H1 (cell line): ENCODE measurements around the gene CSKMT. TPM values are rescaled to one million over a fixed set of nuclear protein-coding genes. Genes with fewer than 3 reads are reported as not detected.

Source experiments
- CTCF ChIA-PET: fragments of 300-600 bp; sonication (Branson Sonifier 250); formaldehyde crosslinking; loops from one replicate; lab custom pipeline; 2021; ENCODE audit not compliant: partially characterized antibody; lab: Charles Lee
- POLR2A ChIA-PET: fragments of 300-600 bp; sonication (Branson Sonifier 250); formaldehyde crosslinking; loops from one replicate; lab custom pipeline; 2021; ENCODE audit warnings: inconsistent platforms; ENCODE audit not compliant: partially characterized antibody; lab: Charles Lee
- DNase-seq, 2 experiments: peaks; one replicate each; pipeline versions ENCODE4 v3.0.0 to v3.0.0-alpha.2; 2010 to 2022; ENCODE audit warnings: low spot score in 2 of 2, low read depth in 1 of 2, mixed read lengths in 1 of 2
- FAIRE-seq: peaks from 2 replicates; lab custom pipeline; 2011; peaks lifted over from hg19 to GRCh38; lab: Jason Lieb, UNC
- H2AFZ ChIP-seq: 2 replicates; pipeline ENCODE4 v1.8.1; 2012; ENCODE audit warnings: low read length, inconsistent platforms
- H2AK5ac ChIP-seq: 2 replicates; pipeline ENCODE4 v1.6.1; 2013; ENCODE audit warnings: low read depth, low read length
- H2BK120ac ChIP-seq: replicated peaks from 2 replicates; pipeline ENCODE3; 2013; ENCODE audit warnings: low read depth, low read length, inconsistent platforms
- H2BK12ac ChIP-seq: 2 replicates; pipeline ENCODE4 v1.6.1; 2013; ENCODE audit warnings: low read depth, low read length
- H2BK15ac ChIP-seq: 2 replicates; pipeline ENCODE4 v1.6.1; 2013; ENCODE audit warnings: low read length
- H2BK20ac ChIP-seq: 2 replicates; pipeline ENCODE4 v1.6.1; 2013; ENCODE audit warnings: low read length
- H2BK5ac ChIP-seq: 2 replicates; pipeline ENCODE4 v1.6.1; 2013; ENCODE audit warnings: low read depth, low read length
- H3K14ac ChIP-seq: 2 replicates; pipeline ENCODE4 v1.6.1; 2013; ENCODE audit warnings: inconsistent platforms; ENCODE audit not compliant: insufficient read length
- H3K18ac ChIP-seq: 2 replicates; pipeline ENCODE4 v1.6.1; 2013; ENCODE audit warnings: low read length; ENCODE audit errors: extremely low read depth
- H3K23ac ChIP-seq: 2 replicates; pipeline ENCODE4 v1.6.1; 2013; ENCODE audit warnings: inconsistent platforms; ENCODE audit not compliant: insufficient read length
- H3K23me2 ChIP-seq: 2 replicates; pipeline ENCODE4 v1.6.1; 2013; ENCODE audit warnings: low read depth, low read length
- H3K27ac ChIP-seq: 2 replicates; pipeline ENCODE4 v1.6.1; 2011; ENCODE audit warnings: low read depth, low read length, inconsistent platforms
- H3K27me3 ChIP-seq, 4 experiments: replicated peaks in 1 of 4; 1 replicate in 1 of 4; 2 replicates in 3 of 4; pipeline versions ENCODE4 v1.6.1 to v1.8.1; 2011 to 2013; ENCODE audit warnings: low read length in 3 of 4, mild to moderate bottlenecking in 3 of 4, inconsistent platforms in 2 of 4, mixed read lengths in 2 of 4, moderate library complexity in 1 of 4; ENCODE audit not compliant: control insufficient read depth in 3 of 4, insufficient read depth in 3 of 4; ENCODE audit errors: extremely low read depth in 1 of 4
- H3K36me3 ChIP-seq, 4 experiments: 2 replicates each; pipeline versions ENCODE4 v1.6.1 to v1.8.1; 2011 to 2013; ENCODE audit warnings: mild to moderate bottlenecking in 4 of 4, low read length in 3 of 4, moderate library complexity in 2 of 4, control low read depth in 1 of 4, inconsistent platforms in 1 of 4; ENCODE audit not compliant: insufficient read depth in 4 of 4, control insufficient read depth in 2 of 4
- H3K4ac ChIP-seq: replicated peaks from 2 replicates; pipeline ENCODE3; 2013; ENCODE audit warnings: low read length, low read depth, mixed read lengths, inconsistent platforms; ENCODE audit not compliant: insufficient read length
- H3K4me1 ChIP-seq, 4 experiments: replicated peaks in 1 of 4; 1 replicate in 1 of 4; 2 replicates in 3 of 4; pipeline versions ENCODE4 v1.6.1 to v1.8.1; 2011 to 2013; ENCODE audit warnings: low read length in 3 of 4, inconsistent platforms in 2 of 4, mixed read lengths in 1 of 4; ENCODE audit not compliant: insufficient read depth in 4 of 4, control insufficient read depth in 3 of 4
- H3K4me2 ChIP-seq, 2 experiments: 2 replicates each; pipeline versions ENCODE4 v1.6.1 to v1.8.1; 2011 to 2013; ENCODE audit warnings: low read depth in 2 of 2, low read length in 2 of 2, control low read depth in 1 of 2, inconsistent platforms in 1 of 2, mild to moderate bottlenecking in 1 of 2; ENCODE audit not compliant: insufficient read depth in 1 of 2
- H3K4me3 ChIP-seq, 4 experiments: fragments of 200-600, 300-600 bp in 1 of 4; sonication (generic), shearing (Covaris generic), sonication (Bioruptor Twin) in 1 of 4; 2 replicates each; pipeline versions ENCODE4 v1.5.1 to v1.8.1; 2011 to 2016; ENCODE audit warnings: low read length in 4 of 4, low read depth in 3 of 4, control low read depth in 2 of 4, inconsistent platforms in 2 of 4, mild to moderate bottlenecking in 2 of 4, mixed read lengths in 1 of 4, moderate library complexity in 1 of 4; ENCODE audit not compliant: insufficient read depth in 2 of 4; ENCODE audit errors: extremely low read depth in 1 of 4
- H3K56ac ChIP-seq: replicated peaks from 2 replicates; pipeline ENCODE3; 2013; ENCODE audit warnings: low read depth, mild to moderate bottlenecking, mixed read lengths, low read length, inconsistent platforms; ENCODE audit not compliant: insufficient read length
- H3K79me1 ChIP-seq: 2 replicates; pipeline ENCODE4 v1.6.1; 2013; ENCODE audit warnings: low read depth, low read length, control low read depth
- H3K79me2 ChIP-seq, 2 experiments: 2 replicates each; pipeline versions ENCODE4 v1.6.1 to v1.8.1; 2012 to 2013; ENCODE audit warnings: low read length in 2 of 2, mild to moderate bottlenecking in 2 of 2, inconsistent platforms in 1 of 2; ENCODE audit not compliant: insufficient read depth in 2 of 2, control insufficient read depth in 1 of 2
- H3K9ac ChIP-seq, 4 experiments: replicated peaks in 1 of 4; 1 replicate in 1 of 4; 2 replicates in 3 of 4; pipeline versions ENCODE4 v1.6.1 to v1.8.1; 2011 to 2013; ENCODE audit warnings: low read depth in 3 of 4, low read length in 3 of 4, control low read depth in 2 of 4, mild to moderate bottlenecking in 2 of 4, moderate library complexity in 2 of 4, inconsistent platforms in 1 of 4; ENCODE audit errors: extremely low read depth in 1 of 4
- H3K9me3 ChIP-seq, 2 experiments: 2 replicates each; pipeline versions ENCODE4 v1.6.1 to v1.8.1; 2012 to 2013; ENCODE audit warnings: mild to moderate bottlenecking in 2 of 2, moderate library complexity in 2 of 2, control low read depth in 1 of 2, inconsistent platforms in 1 of 2, low read depth in 1 of 2, low read length in 1 of 2, mixed read lengths in 1 of 2; ENCODE audit not compliant: insufficient read depth in 2 of 2
- H4K20me1 ChIP-seq, 2 experiments: replicated peaks in 1 of 2; 2 replicates each; pipeline versions ENCODE3 to v1.8.1; 2011 to 2013; ENCODE audit warnings: inconsistent platforms in 2 of 2, low read length in 2 of 2, mild to moderate bottlenecking in 1 of 2; ENCODE audit not compliant: insufficient read depth in 2 of 2, control insufficient read depth in 1 of 2
- H4K5ac ChIP-seq: 2 replicates; pipeline ENCODE4 v1.6.1; 2013; ENCODE audit warnings: low read length, low read depth, mixed read lengths, inconsistent platforms; ENCODE audit not compliant: insufficient read length
- H4K8ac ChIP-seq: 2 replicates; pipeline ENCODE4 v1.8.0; 2013; ENCODE audit warnings: mild to moderate bottlenecking, moderate library complexity, low read length, inconsistent platforms; ENCODE audit not compliant: insufficient read depth; ENCODE audit errors: extremely low read depth
- H4K91ac ChIP-seq: replicated peaks from 2 replicates; pipeline ENCODE3; 2013; ENCODE audit warnings: low read length, mixed read lengths, inconsistent platforms; ENCODE audit not compliant: insufficient read length
- POLR2A ChIP-seq, 2 experiments: IDR thresholded peaks; 1 replicate in 1 of 2; 2 replicates in 1 of 2; pipeline ENCODE4 v1.6.1; 2011; ENCODE audit warnings: low read depth in 2 of 2, low read length in 2 of 2, mild to moderate bottlenecking in 2 of 2; ENCODE audit errors: control extremely low read depth in 1 of 2
- SP2 ChIP-seq: IDR thresholded peaks from 2 replicates; pipeline ENCODE4 v1.6.1; 2012; ENCODE audit warnings: mild to moderate bottlenecking, low read length, inconsistent platforms
- WGBS, 2 experiments: shearing (Covaris generic) in 1 of 2; methylation state at CpG; one replicate each; pipeline versions ENCODE4 v1.1.6 to v1.1.7; 2013 to 2015; ENCODE audit warnings: low lambda C conversion rate in 2 of 2, mixed read lengths in 2 of 2, inconsistent platforms in 1 of 2, low coverage in 1 of 2, missing lambda C conversion rate in 1 of 2; ENCODE audit not compliant: insufficient replicate concordance in 2 of 2, insufficient coverage in 1 of 2, insufficient read length in 1 of 2; ENCODE audit errors: extremely low coverage in 1 of 2, missing lambda C conversion rate in 1 of 2; 5-methylcytosine and 5-hydroxymethylcytosine counted together
- polyA plus RNA-seq, 7 experiments: library from polyadenylated mRNA; depleted of rRNA in 3 of 7; stranded (reverse) in 5 of 7; unstranded in 2 of 7; fragments of >200 nt in 5 of 7; fragments of 200-250 nt in 2 of 7; gene quantifications; 1 replicate in 5 of 7; 2 replicates in 1 of 7; 4 replicates in 1 of 7; pipeline versions ENCODE4 v1.2.1 to v1.2.3, GENCODE V29; 2011 to 2013; ENCODE audit warnings: missing spikeins in 2 of 7, mixed read lengths in 2 of 7
- total RNA-seq: library from RNA; stranded (reverse); fragmentation: NEBNext Ultra II Directional; extraction: Animal tissue kit (Norgen Biotek cat#: 25700); gene quantifications from 2 replicates; pipeline ENCODE4 v1.2.1, GENCODE V29; 2021

The CSKMT gene
- total and polyA plus RNA-seq, 2 of the 8 experiments (the other 6 are each of a cell fraction or from before 2014, with no cell fraction given) = 12.0 to 66.1 TPM

- Histone ChIP-seq H3K56ac (no peak overlapping the region), H3K27ac (no peak overlapping the region), H3K36me3 (peaks cover 2 to 28% (median 9%) of the 10 kb centered on the region in 4 experiments; a peak in 4 of 8 replicates), H3K14ac (no peak overlapping the region), H3K9ac (no peak overlapping the region), H3K23ac (no peak overlapping the region), H3K4me2 (no peak overlapping the region; a peak in 1 of 4 replicates), H2BK20ac (no peak overlapping the region), H3K18ac (peak overlapping the region; percentile 38; the same call in 1 of the 2 replicates), H4K8ac (no peak overlapping the region), H2BK15ac (no peak overlapping the region), H2BK120ac (no peak overlapping the region), H2BK12ac (no peak overlapping the region), H2AFZ (no peak overlapping the region), H4K91ac (no peak overlapping the region), H4K5ac (no peak overlapping the region), H3K4me3 (no peak overlapping the region), H3K4ac (no peak overlapping the region), H3K79me1 (peaks cover 12% of the 10 kb centered on the region), H3K4me1 (peaks cover 4 to 14% (median 9%) of the 10 kb centered on the region in 4 experiments), H3K27me3 (no peaks in the 10 kb centered on the region), H3K79me2 (peaks cover 7 to 30% of the 10 kb centered on the region in 2 experiments; a peak in 3 of 4 replicates), H2AK5ac (no peak overlapping the region), H3K9me3 (no peaks in the 10 kb centered on the region), H3K23me2 (peaks cover 23% of the 10 kb centered on the region)
- FAIRE-seq (no peak), DNase-seq (no peak)
- ChIA-PET POLR2A (interaction anchor here (0.9 to 61.4 kb wide), 13 partner anchors 9 to 171 kb away, joined by 3 to 2041 read pairs (median 6); partner anchors contain the start of genes BSCL2, C11orf98, CSKMT and GANAB), CTCF (interaction anchor here (0.6 to 3.1 kb wide), 8 partner anchors 11 to 95 kb away, joined by 3 to 13 read pairs (median 4); partner anchors contain the start of gene TUT1)
- 89% methylated on average over 4 of the region's 4 CpGs; no CpG with 5 or more reads in 1 of the 2 experiments for WGBS, 2 experiments
- TF ChIP-seq POLR2A (IDR thresholded peaks at IDR 0.05; ENCODE audit: control extremely low read depth in 1 of 2, low read depth in 2 of 2, low read length in 2 of 2) (0 out of 3 replicates have a peak, but pooled peaks of 1 of the 2 experiments have one; percentile 38), SP2 (no peak)
- TF ChIP-seq, all 59 proteins: peak for 1
- 0 out of 2 replicates have a peak overlapping the region, but pooled peaks have one; percentile 1 for H2BK5ac ChIP-seq
- peaks cover 3 to 6% of the 10 kb centered on the region in 2 experiments for H4K20me1 ChIP-seq
These were observed 4.5 kb downstream of the CSKMT start for GRCh38 chr11:62669420-62670161.
